ENCODE data around the gene TFCP2L1.
"Not testable (repeated sequence)": the region's sequence is repeated elsewhere in the genome, so short reads cannot be mapped to it uniquely, and the experiment has no call there.

TFCP2L1 gene

DNA sequence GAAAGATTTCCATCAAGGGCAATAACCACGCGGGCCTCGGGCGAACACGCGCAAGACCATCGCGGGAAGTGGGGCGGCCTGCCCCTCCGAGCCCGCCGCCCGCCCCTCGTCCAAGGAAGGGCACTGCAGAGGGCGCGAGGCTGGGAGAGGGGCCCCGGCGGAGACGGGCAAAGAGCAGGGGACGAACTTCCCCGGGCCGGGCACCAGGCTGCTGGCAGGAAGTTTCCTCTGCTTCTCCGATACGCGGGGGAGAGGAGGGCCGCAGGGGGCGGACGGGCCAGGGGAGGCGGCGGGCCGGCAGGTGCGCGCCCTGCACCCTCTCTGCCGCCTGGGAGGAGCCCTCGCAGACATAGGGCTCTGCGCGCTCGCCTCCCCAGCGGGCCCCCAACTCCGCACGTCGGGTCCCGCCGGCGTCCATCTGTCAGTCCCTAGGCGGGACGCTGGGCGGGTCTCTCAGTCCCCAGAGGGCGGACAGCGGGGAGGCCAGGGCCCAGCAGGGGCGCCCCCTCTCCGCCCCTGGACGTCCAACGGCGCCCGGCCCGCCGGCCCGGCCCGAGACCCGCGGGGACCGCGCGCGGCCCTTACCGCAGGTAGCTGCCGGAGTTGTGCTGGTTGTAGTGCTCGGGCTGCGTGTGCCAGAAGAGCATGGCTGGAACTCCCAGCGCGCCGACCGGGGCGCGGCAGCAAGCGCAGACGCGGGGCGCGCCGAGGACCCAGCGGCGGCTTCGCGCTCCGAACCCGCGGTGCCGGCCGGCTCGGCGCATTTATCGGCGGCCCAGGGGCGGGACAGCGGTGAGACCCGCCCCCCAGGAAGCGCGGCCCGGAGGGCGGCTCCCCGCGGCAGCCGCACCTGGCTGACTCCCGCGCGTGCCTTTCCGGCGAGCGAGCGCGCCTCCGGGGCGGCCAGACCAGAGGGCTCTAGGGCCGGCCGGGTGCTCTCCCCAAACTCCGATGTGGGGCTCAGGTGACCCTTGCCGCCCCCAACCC is at the start of gene TFCP2L1:
Gene TFCP2L1, minus strand, starts transcription at position 740 of the 987 bp plus-strand sequence. Its CDS starts 93 bp downstream, at position 647.
- DNase-seq (ENCODE audit: low read depth in 2 of 2): no peak

DNA sequence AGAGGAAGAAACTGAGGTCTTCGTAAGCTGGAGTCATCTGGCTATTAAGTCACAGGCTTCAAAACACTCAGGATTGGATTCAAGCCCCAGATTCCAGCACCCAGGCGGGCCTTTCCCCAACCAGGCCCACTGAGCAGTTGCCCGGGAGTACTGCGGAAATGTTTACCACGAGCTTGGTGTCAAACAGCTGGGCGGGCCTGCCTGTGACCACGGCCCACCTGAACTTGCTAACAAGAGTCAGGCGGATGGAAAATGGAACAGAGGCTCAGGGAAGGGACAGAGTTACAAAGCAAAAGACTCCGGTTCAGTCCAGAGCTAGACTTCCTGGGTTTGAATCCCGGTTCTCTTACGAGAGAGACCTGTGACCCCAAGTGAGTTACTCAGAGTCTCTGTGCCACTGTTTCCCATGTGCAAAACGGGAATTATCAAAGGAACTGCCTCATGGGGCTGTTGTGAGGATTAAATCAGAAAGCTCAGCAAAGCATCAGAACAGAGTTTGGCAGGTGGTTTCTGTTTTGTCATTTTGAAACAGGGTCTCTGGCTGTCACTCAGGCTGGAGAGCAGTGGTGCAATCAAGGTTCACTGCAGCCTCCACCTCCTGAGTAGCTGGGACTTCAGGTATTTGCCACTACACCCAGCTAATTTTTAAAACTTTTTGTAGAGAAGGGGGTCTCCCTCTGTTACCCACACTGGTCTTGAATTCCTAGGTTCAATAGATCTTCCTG is 49.0 kb upstream of the TFCP2L1 start:
- no peak for DNase-seq (ENCODE audit: low read depth in 2 of 2)

DNA sequence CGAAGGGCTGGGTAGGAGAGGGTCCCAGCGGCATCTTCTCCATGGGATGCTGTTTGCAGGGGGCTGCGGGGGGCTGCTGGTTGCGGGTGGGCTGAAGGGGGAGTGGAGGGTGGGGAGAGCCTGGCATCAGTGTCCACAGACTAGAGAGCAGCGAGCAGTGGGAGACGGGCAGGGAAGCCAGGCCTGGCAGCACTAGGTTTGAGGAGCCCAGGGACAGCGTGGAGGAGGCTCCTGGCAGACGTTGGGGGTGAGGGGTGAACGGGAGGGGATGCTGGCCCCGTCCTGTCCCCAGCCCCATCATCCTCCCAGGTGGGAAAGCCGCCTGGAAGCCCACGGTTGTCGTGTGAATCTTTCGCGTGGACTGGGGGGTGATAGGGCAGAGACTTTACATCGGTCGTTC is 48.2 kb upstream of the TFCP2L1 start:
- no peak for DNase-seq (ENCODE audit: low read depth in 2 of 2)

- DNase-seq (ENCODE audit: low read depth in 2 of 2): not testable (repeated sequence)
Observed at GRCh38 chr2:121331324-121331723, 46.3 kb upstream of the TFCP2L1 start.

DNA sequence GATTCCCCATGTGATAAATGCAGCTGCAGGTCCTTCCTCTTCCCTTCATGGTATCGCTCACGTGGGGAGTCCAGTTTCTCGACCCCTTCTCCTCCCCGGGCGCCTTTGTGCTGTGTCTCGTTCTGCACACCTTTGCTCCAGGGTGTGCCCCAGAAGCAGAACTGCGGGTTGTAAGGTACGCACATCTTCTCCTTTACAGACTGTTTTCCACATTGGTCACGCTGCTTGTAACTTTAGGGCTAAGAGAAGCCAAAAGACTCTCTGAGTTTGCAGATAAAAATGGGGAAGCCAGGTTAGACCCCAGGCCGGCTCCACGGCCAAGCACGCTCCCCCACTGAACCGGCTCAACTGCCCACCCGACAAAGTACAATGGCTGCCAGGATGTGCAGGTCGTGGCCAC is 45.9 kb upstream of the TFCP2L1 start:
- no peak for DNase-seq (ENCODE audit: low read depth in 2 of 2)

- no peak for DNase-seq (ENCODE audit: low read depth in 2 of 2)
Observed at GRCh38 chr2:121329786-121330185, 44.8 kb upstream of the TFCP2L1 start.

- no peak for DNase-seq (ENCODE audit: low read depth in 2 of 2)
Observed at GRCh38 chr2:121326628-121327027, 41.6 kb upstream of the TFCP2L1 start.

GRCh38 chr2:121324601-121325000 is 39.6 kb upstream of the TFCP2L1 start:
- no peak for DNase-seq (ENCODE audit: low read depth in 2 of 2)

GRCh38 chr2:121321476-121321875 is 36.5 kb upstream of the TFCP2L1 start:
- no peak for DNase-seq (ENCODE audit: low read depth in 2 of 2)

- no peak for DNase-seq (ENCODE audit: low read depth in 2 of 2)
Observed at GRCh38 chr2:121319941-121320340, 34.9 kb upstream of the TFCP2L1 start.

GRCh38 chr2:121316986-121317385 is 32.0 kb upstream of the TFCP2L1 start:
- no peak for DNase-seq (ENCODE audit: low read depth in 2 of 2)

GRCh38 chr2:121313701-121314100 is 28.7 kb upstream of the TFCP2L1 start:
- not testable (repeated sequence) for DNase-seq (ENCODE audit: low read depth in 2 of 2)

- peak in 1 of 2 donors; percentile 7 for DNase-seq (ENCODE audit: low read depth in 2 of 2)
Observed at GRCh38 chr2:121309801-121310200, 24.8 kb upstream of the TFCP2L1 start.

- DNase-seq (ENCODE audit: low read depth in 2 of 2): no peak
Observed at GRCh38 chr2:121309323-121309722, 24.3 kb upstream of the TFCP2L1 start.

- DNase-seq (ENCODE audit: low read depth in 2 of 2): no peak
Observed at GRCh38 chr2:121307048-121307447, 22.0 kb upstream of the TFCP2L1 start.

DNA sequence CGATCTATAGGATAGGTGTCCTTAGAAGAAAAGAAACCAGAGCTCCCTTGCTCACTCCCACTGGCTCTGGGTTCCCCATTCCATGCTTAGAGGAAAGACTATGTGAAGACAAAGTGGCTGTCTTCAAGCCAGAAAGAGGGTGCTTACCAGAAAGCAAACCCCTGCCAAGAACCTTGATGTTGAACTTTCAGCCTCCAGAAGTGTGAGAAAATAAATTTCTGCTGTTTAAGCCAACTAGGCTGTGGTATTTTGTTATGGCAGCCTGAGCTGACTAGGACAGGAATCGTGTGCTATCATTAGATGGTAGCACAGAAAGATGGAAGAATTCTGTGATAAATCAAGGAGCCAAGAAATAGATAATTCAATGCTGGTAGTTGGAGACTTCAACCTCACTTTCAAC is 19.9 kb upstream of the TFCP2L1 start:
- DNase-seq (ENCODE audit: low read depth in 2 of 2): no peak

DNA sequence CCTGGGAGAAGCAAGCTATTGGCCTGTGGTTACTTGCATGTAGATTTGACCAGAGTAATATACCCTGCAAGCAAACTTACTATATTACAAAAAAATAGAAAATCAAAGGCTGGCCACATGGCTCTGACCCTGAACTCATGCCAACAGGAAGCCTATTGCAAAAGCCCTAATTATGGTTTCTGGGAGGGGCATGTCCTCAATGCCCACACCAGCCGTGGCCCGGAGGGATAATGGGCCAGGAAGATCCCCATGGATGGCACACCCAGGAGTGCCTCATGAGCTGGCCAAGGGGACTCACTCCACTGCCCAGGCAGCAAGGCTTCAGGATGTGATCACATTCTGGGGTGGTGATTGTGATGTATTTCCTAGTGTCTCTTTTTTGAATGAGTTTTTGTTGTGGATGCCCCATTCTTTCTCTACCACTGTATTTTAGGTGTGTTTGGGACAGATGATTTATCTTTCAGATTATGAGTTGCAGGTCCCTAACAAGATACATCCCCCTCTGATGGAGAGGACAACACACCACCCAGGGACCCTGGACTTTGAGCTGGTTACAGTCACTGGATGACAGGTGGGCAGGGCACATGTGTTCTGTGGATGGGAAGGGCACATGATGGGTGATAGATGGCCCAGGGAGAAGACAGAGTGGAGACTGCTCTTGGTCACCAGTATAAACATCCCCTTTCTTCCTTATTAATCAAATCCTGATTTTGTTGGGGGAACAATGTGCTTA is 18.7 kb upstream of the TFCP2L1 start:
- DNase-seq (ENCODE audit: low read depth in 2 of 2): no peak

GRCh38 chr2:121301190-121301589 is 16.2 kb upstream of the TFCP2L1 start:
- not testable (repeated sequence) for DNase-seq (ENCODE audit: low read depth in 2 of 2)

GRCh38 chr2:121298476-121298875 is 13.5 kb upstream of the TFCP2L1 start:
- no peak for DNase-seq (ENCODE audit: low read depth in 2 of 2)

- DNase-seq (ENCODE audit: low read depth in 2 of 2): not testable (repeated sequence)
Observed at GRCh38 chr2:121297866-121298265, 12.9 kb upstream of the TFCP2L1 start.

DNA sequence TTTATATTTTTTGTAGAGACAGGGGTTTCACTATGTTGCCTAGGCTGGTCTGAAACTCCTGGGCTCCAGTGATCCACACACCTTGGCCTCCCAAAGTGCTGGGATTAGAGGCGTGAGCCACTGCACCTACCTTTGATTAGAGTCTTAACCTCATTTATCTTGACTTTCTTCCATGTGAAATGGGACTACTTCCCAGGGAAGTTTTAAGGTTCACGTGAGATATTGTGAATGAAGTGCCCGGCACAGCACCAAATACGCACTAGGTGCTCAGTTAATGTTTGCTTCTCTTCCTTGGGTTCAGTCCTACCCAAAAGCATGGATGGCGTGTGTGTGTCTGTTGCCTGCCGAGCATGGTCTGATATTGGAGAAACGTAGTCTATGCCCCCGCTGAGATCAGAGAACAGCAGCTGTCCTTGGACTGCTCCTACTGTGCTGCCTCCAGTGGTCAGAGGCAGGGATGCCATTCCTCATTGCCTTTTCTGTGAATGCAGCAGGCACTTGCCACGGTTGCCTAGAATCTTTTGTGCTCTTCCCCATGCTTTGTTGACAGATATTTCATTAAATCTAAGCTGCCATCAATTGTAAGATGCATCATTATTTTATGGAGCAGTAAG is 12.3 kb upstream of the TFCP2L1 start:
- no peak for DNase-seq (ENCODE audit: low read depth in 2 of 2)

Measured in activated CD8-positive, alpha-beta memory T cell treated with anti-CD3 and anti-CD28 coated beads for 4 hours (primary cell).